Endodermal cell (in vitro differentiated cells): ENCODE data around the gene HTRA2. TPM values are rescaled to one million over a fixed set of nuclear protein-coding genes. Genes with fewer than 3 reads are reported as not detected.

Experiments
- DNase-seq: peaks from one replicate; pipeline ENCODE4 v3.0.0-alpha.2; 2017
- H3K27ac ChIP-seq: 2 replicates; pipeline ENCODE4 v1.5.1; 2013; ENCODE audit warnings: mild to moderate bottlenecking, low read depth, low read length, moderate library complexity
- H3K27me3 ChIP-seq: 2 replicates; pipeline ENCODE4 v1.6.1; 2013; ENCODE audit warnings: mild to moderate bottlenecking, low read length, moderate library complexity; ENCODE audit not compliant: insufficient read depth, control insufficient read depth, poor library complexity, severe bottlenecking
- H3K36me3 ChIP-seq: 2 replicates; pipeline ENCODE4 v1.7.0; 2013; ENCODE audit warnings: mild to moderate bottlenecking, low read length, moderate library complexity; ENCODE audit not compliant: control insufficient read depth, insufficient read depth
- H3K4me1 ChIP-seq: one replicate; pipeline ENCODE4 v1.7.0; 2013; ENCODE audit warnings: low read length; ENCODE audit not compliant: control insufficient read depth, insufficient read depth
- H3K4me3 ChIP-seq: 2 replicates; pipeline ENCODE4 v1.5.1; 2013; ENCODE audit warnings: mild to moderate bottlenecking, low read length, moderate library complexity
- H3K9ac ChIP-seq: 2 replicates; pipeline ENCODE4 v1.6.1; 2013; ENCODE audit warnings: mild to moderate bottlenecking, low read length, moderate library complexity; ENCODE audit not compliant: poor library complexity, severe bottlenecking; ENCODE audit errors: extremely low read depth
- H3K9me3 ChIP-seq: 2 replicates; pipeline ENCODE4 v1.6.1; 2013; ENCODE audit warnings: mild to moderate bottlenecking, low read length, moderate library complexity; ENCODE audit not compliant: control insufficient read depth
- H3K27ac Mint-ChIP-seq: 2 replicates; pipeline ENCODE4 v1.8.0; 2020; ENCODE audit warnings: mixed read lengths
- H3K27me3 Mint-ChIP-seq: 2 replicates; pipeline ENCODE4 v1.8.0; 2021; ENCODE audit warnings: mild to moderate bottlenecking, mixed read lengths; ENCODE audit not compliant: insufficient read depth
- H3K36me3 Mint-ChIP-seq: 2 replicates; pipeline ENCODE4 v1.8.0; 2020; ENCODE audit warnings: low read depth, mixed read lengths
- H3K4me1 Mint-ChIP-seq: 2 replicates; pipeline ENCODE4 v1.8.0; 2020; ENCODE audit warnings: mixed read lengths
- H3K4me3 Mint-ChIP-seq: 2 replicates; pipeline ENCODE4 v1.8.0; 2020; ENCODE audit warnings: mild to moderate bottlenecking, moderate library complexity, mixed read lengths
- H3K9me3 Mint-ChIP-seq: 2 replicates; pipeline ENCODE4 v1.8.0; 2020; ENCODE audit warnings: mild to moderate bottlenecking, mixed read lengths
- WGBS, 2 experiments: methylation state at CpG; one replicate each; pipeline versions ENCODE4 v1.1.5 to v1.1.7; 2013; ENCODE audit warnings: missing lambda C conversion rate in 2 of 2, mixed read lengths in 1 of 2; ENCODE audit not compliant: insufficient coverage in 1 of 2, insufficient read length in 1 of 2; 5-methylcytosine and 5-hydroxymethylcytosine counted together
- total RNA-seq, 2 donors: library from RNA; stranded (reverse); fragmentation: NEBNext Ultra II Directional in 1 of 2; extraction: Animal tissue kit (Norgen Biotek cat#: 25700) in 1 of 2; gene quantifications; 2 replicates in 1 of 2; 3 replicates in 1 of 2; pipeline ENCODE4 v1.2.1, GENCODE V29; 2021
- TF ChIP-seq, protein P1 (sequence below): fragments of 200-600 bp; sonication (generic); conservative IDR thresholded peaks from 2 replicates; pipeline ENCODE4 v1.5.0; 2021; ENCODE audit warnings: antibody characterized with exemption, mild to moderate bottlenecking

Gene HTRA2
- total RNA-seq, 2 donors from 2014 or later = 32.8 to 38.9 TPM

DNA sequence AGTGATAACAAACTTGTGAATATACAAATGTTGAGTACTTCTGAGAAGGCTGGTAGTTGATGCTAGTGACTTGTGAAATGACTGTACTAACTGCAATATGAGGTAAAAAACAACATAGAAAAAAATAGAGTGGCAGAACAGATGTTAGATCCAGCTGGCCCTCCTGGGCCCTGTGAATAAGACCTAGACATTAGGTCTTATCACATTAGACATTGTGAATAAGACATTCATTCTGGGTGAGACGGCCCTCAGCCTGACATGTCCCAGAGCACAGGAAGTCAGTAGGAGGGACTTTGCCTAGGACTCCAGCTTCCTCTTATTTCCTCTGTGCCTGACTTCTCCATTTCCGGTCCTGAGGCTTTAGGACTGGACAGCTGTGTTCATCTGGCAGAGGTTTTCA lies 47.7 kb downstream of the HTRA2 start:
- WGBS, 2 experiments = 88 to 100% methylated on average over 2 of the region's 2 CpGs

DNA sequence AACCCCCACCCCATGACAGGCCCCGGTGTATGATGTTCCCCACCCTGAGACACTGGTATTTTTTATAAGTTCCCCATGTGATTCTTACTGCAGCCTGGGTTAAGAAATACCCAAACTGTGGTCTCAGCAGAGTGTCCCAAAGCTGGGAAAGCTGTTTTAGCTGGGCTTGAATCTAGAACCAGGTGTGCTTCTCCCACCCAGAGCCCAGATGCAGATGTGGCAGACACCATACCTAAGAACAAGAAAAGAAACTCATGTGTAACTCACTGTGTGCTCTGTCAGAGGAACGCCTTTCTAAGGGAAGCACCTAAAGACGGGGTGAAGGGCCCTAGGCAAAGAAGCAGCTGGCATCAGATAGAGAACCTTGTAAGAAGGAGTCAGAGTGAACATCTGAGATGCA lies 48.7 kb downstream of the HTRA2 start:
- Histone ChIP-seq H3K36me3 (no peaks in the 10 kb centered on the region), H3K4me3 (no peak overlapping the region), H3K9me3 (no peaks in the 10 kb centered on the region), H3K9ac (no peak overlapping the region), H3K27ac (no peak overlapping the region), H3K4me1 (no peaks in the 10 kb centered on the region), H3K27me3 (peaks cover 45% of the 10 kb centered on the region)
- Mint-ChIP-seq H3K4me3 (no peak overlapping the region), H3K4me1 (peaks cover 1% of the 10 kb centered on the region), H3K27me3 (peaks cover 16% of the 10 kb centered on the region), H3K27ac (no peak overlapping the region), H3K9me3 (no peaks in the 10 kb centered on the region), H3K36me3 (no peaks in the 10 kb centered on the region)
- no peak for DNase-seq
- 87 to 90% methylated on average over 2 to 3 of the region's 3 CpGs for WGBS, 2 experiments
- TF ChIP-seq, protein P1, sequence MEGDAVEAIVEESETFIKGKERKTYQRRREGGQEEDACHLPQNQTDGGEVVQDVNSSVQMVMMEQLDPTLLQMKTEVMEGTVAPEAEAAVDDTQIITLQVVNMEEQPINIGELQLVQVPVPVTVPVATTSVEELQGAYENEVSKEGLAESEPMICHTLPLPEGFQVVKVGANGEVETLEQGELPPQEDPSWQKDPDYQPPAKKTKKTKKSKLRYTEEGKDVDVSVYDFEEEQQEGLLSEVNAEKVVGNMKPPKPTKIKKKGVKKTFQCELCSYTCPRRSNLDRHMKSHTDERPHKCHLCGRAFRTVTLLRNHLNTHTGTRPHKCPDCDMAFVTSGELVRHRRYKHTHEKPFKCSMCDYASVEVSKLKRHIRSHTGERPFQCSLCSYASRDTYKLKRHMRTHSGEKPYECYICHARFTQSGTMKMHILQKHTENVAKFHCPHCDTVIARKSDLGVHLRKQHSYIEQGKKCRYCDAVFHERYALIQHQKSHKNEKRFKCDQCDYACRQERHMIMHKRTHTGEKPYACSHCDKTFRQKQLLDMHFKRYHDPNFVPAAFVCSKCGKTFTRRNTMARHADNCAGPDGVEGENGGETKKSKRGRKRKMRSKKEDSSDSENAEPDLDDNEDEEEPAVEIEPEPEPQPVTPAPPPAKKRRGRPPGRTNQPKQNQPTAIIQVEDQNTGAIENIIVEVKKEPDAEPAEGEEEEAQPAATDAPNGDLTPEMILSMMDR = no peak

More for the DNA sequence above, 47.7 kb downstream of the HTRA2 start:
- H3K27ac ChIP-seq = no peak overlapping the region
- peaks cover 45% of the 10 kb centered on the region for H3K27me3 ChIP-seq
- no peak for DNase-seq
- H3K4me3 ChIP-seq = no peak overlapping the region
- Mint-ChIP-seq H3K9me3 (no peaks in the 10 kb centered on the region), H3K27me3 (peaks cover 14% of the 10 kb centered on the region), H3K27ac (no peak overlapping the region), H3K4me1 (no peaks in the 10 kb centered on the region), H3K4me3 (no peak overlapping the region), H3K36me3 (no peaks in the 10 kb centered on the region)
- H3K9me3 ChIP-seq = no peaks in the 10 kb centered on the region
- H3K36me3 ChIP-seq = no peaks in the 10 kb centered on the region
- H3K4me1 ChIP-seq = no peaks in the 10 kb centered on the region
- TF ChIP-seq, protein P1 = no peak
- no peak overlapping the region for H3K9ac ChIP-seq

DNA sequence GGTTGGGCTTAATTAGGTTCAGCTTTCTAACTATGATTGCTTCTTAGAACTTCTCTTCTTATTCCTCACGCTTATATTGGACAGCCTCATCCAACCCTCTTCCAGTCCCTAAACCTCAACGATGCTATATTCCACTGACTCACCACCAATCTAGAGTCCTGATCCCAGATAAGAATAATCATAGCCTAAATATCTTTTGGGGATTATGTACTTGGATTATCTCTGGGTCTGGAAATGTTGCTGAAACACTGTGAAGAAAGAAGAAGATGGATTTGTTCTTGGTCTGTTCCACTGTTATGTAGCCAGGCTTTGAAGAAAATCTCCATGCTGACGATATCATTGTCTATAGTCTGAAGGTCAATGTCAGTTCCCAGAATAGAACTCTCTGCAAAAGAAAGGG lies 51.7 kb downstream of the HTRA2 start:
- no peak overlapping the region for H3K27ac ChIP-seq
- no peak overlapping the region for H3K9ac ChIP-seq
- Mint-ChIP-seq H3K27me3 (peaks cover 21% of the 10 kb centered on the region), H3K4me1 (peaks cover 5% of the 10 kb centered on the region), H3K36me3 (no peaks in the 10 kb centered on the region), H3K4me3 (no peak overlapping the region), H3K9me3 (no peaks in the 10 kb centered on the region), H3K27ac (no peak overlapping the region)
- peaks cover 26% of the 10 kb centered on the region for H3K27me3 ChIP-seq
- H3K9me3 ChIP-seq = no peaks in the 10 kb centered on the region
- WGBS, 2 experiments = 90 to 100% methylated on average over 2 to 3 of the region's 3 CpGs
- no peaks in the 10 kb centered on the region for H3K4me1 ChIP-seq
- no peaks in the 10 kb centered on the region for H3K36me3 ChIP-seq
- H3K4me3 ChIP-seq = no peak overlapping the region
- DNase-seq = no peak
- TF ChIP-seq, protein P1 = no peak
